ENCODE data around the gene WDFY3. TPM values are rescaled to one million over a fixed set of nuclear protein-coding genes. Genes with fewer than 3 reads are reported as not detected.

WDFY3 gene
- total and polyA plus RNA-seq, 2 experiments from 2014 or later = 8.0 to 89.0 TPM

DNA sequence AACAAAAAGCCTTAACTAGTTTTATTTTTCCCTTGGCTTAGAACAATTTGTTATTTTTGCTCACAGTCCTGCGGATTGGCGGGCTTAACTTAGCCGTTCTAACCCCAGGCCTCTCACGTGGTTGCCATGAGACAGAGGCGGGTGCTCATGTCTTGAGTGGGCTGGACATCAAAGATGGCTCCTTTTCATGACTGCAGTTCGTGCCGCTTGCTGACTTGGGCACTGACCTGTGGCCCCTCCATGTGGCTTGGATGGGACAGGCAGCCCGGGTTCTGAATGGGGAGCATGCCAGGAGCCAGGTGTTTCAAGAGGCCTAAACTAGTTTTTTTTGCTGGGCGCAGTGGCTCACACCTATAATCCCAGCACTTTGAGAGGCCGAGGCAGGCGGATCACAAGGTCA lies 342.8 kb downstream of the WDFY3 start:
- H3K27ac ChIP-seq (ENCODE audit: low read depth) = no peak overlapping the region
- H3K27me3 Mint-ChIP-seq (ENCODE audit: insufficient read depth, low read depth, poor library complexity) = no peaks in the 10 kb centered on the region
- H3K9me2 ChIP-seq (ENCODE audit: insufficient read depth) = no peaks in the 10 kb centered on the region
- no peak overlapping the region for H3K4me3 ChIP-seq
- no peaks in the 10 kb centered on the region; the same call in 1 of the 2 replicates for H3K4me1 ChIP-seq (ENCODE audit: insufficient read depth)
- no peak overlapping the region for H3K4me3 Mint-ChIP-seq
- no peaks in the 10 kb centered on the region for H3K27me3 ChIP-seq (ENCODE audit: insufficient read depth)
- no peak for TF ChIP-seq EZH2phosphoT487 (IDR thresholded peaks at IDR 0.05; ENCODE audit: unreplicated experiment)
- TF ChIP-seq, protein P1, sequence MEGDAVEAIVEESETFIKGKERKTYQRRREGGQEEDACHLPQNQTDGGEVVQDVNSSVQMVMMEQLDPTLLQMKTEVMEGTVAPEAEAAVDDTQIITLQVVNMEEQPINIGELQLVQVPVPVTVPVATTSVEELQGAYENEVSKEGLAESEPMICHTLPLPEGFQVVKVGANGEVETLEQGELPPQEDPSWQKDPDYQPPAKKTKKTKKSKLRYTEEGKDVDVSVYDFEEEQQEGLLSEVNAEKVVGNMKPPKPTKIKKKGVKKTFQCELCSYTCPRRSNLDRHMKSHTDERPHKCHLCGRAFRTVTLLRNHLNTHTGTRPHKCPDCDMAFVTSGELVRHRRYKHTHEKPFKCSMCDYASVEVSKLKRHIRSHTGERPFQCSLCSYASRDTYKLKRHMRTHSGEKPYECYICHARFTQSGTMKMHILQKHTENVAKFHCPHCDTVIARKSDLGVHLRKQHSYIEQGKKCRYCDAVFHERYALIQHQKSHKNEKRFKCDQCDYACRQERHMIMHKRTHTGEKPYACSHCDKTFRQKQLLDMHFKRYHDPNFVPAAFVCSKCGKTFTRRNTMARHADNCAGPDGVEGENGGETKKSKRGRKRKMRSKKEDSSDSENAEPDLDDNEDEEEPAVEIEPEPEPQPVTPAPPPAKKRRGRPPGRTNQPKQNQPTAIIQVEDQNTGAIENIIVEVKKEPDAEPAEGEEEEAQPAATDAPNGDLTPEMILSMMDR (conservative IDR thresholded peaks at IDR 0.05; ENCODE audit: low read depth in 2 of 2) = peak in 1 of 2 experiments; percentile 29; a peak in 2 of 4 replicates
- DNase-seq (ENCODE audit: low spot score) = peak; percentile 29
- H3K4me2 ChIP-seq = no peak overlapping the region
- H3K36me3 ChIP-seq (ENCODE audit: insufficient read depth) = no peaks in the 10 kb centered on the region
- no peaks in the 10 kb centered on the region for H3K79me2 ChIP-seq (replicated peaks; ENCODE audit: insufficient read depth)
- H3K27ac Mint-ChIP-seq = no peak overlapping the region; the same call in 1 of the 2 replicates
- H3K36me3 Mint-ChIP-seq (ENCODE audit: low read depth) = peaks cover 25% of the 10 kb centered on the region; the same call in 2 of the 3 replicates
- H4K20me1 ChIP-seq (replicated peaks; ENCODE audit: insufficient read depth) = no peaks in the 10 kb centered on the region
- no peak overlapping the region for H2AFZ ChIP-seq
- peak; percentile 44 for ATAC-seq
- H3K4me1 Mint-ChIP-seq = peaks cover 12% of the 10 kb centered on the region
- no peaks in the 10 kb centered on the region for H3K9me3 Mint-ChIP-seq
- no peaks in the 10 kb centered on the region for H3F3A ChIP-seq (replicated peaks; ENCODE audit: low read depth)

DNA sequence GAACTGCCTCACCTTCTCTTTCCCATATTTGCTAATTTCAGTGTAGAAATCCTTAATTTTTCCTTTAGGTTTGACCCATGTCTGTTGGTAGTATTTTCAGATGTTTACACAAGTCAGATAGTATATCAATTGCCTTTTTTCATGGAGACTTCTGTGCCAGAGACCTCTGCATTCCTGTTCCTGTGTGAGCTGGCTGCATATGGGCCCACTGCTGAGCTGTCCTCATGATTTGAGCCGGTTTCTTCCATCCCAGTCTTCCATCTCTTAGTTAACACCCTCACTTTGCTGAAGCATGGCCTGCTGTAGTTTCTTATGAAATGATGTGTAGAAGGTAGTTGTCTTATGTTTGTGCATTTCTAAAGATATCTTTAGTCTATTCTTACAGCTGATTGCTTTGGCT lies 343.5 kb downstream of the WDFY3 start:
- Mint-ChIP-seq H3K4me3 (no peak overlapping the region), H3K36me3 (ENCODE audit: low read depth) (peaks cover 32% of the 10 kb centered on the region; the same call in 2 of the 3 replicates), H3K4me1 (peaks cover 12% of the 10 kb centered on the region), H3K27me3 (ENCODE audit: insufficient read depth, low read depth, poor library complexity) (no peaks in the 10 kb centered on the region), H3K27ac (peak overlapping the region; percentile 57), H3K9me3 (no peaks in the 10 kb centered on the region)
- H3K9me2 ChIP-seq (ENCODE audit: insufficient read depth) = no peaks in the 10 kb centered on the region
- H2AFZ ChIP-seq = no peak overlapping the region
- no peak overlapping the region for H3K4me2 ChIP-seq
- no peaks in the 10 kb centered on the region for H4K20me1 ChIP-seq (replicated peaks; ENCODE audit: insufficient read depth)
- no peaks in the 10 kb centered on the region; the same call in 1 of the 2 replicates for H3K4me1 ChIP-seq (ENCODE audit: insufficient read depth)
- H3K4me3 ChIP-seq = no peak overlapping the region
- H3K79me2 ChIP-seq (replicated peaks; ENCODE audit: insufficient read depth) = no peaks in the 10 kb centered on the region
- no peak overlapping the region for H3K27ac ChIP-seq (ENCODE audit: low read depth)
- H3K36me3 ChIP-seq (ENCODE audit: insufficient read depth) = no peaks in the 10 kb centered on the region
- no peaks in the 10 kb centered on the region for H3K27me3 ChIP-seq (ENCODE audit: insufficient read depth)
- DNase-seq (ENCODE audit: low spot score) (peak; percentile 28), ATAC-seq (peak; percentile 84)
- H3F3A ChIP-seq (replicated peaks; ENCODE audit: low read depth) = no peaks in the 10 kb centered on the region
- TF ChIP-seq, protein P2, sequence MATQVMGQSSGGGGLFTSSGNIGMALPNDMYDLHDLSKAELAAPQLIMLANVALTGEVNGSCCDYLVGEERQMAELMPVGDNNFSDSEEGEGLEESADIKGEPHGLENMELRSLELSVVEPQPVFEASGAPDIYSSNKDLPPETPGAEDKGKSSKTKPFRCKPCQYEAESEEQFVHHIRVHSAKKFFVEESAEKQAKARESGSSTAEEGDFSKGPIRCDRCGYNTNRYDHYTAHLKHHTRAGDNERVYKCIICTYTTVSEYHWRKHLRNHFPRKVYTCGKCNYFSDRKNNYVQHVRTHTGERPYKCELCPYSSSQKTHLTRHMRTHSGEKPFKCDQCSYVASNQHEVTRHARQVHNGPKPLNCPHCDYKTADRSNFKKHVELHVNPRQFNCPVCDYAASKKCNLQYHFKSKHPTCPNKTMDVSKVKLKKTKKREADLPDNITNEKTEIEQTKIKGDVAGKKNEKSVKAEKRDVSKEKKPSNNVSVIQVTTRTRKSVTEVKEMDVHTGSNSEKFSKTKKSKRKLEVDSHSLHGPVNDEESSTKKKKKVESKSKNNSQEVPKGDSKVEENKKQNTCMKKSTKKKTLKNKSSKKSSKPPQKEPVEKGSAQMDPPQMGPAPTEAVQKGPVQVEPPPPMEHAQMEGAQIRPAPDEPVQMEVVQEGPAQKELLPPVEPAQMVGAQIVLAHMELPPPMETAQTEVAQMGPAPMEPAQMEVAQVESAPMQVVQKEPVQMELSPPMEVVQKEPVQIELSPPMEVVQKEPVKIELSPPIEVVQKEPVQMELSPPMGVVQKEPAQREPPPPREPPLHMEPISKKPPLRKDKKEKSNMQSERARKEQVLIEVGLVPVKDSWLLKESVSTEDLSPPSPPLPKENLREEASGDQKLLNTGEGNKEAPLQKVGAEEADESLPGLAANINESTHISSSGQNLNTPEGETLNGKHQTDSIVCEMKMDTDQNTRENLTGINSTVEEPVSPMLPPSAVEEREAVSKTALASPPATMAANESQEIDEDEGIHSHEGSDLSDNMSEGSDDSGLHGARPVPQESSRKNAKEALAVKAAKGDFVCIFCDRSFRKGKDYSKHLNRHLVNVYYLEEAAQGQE (IDR thresholded peaks at IDR 0.05; ENCODE audit: unreplicated experiment) = no peak
- TF ChIP-seq, protein P3, sequence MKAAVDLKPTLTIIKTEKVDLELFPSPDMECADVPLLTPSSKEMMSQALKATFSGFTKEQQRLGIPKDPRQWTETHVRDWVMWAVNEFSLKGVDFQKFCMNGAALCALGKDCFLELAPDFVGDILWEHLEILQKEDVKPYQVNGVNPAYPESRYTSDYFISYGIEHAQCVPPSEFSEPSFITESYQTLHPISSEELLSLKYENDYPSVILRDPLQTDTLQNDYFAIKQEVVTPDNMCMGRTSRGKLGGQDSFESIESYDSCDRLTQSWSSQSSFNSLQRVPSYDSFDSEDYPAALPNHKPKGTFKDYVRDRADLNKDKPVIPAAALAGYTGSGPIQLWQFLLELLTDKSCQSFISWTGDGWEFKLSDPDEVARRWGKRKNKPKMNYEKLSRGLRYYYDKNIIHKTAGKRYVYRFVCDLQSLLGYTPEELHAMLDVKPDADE (IDR thresholded peaks at IDR 0.05) = no peak
- no peak for TF ChIP-seq JUNB (IDR thresholded peaks at IDR 0.05; ENCODE audit: unreplicated experiment)
- TF ChIP-seq STAT1 (IDR thresholded peaks at IDR 0.05; ENCODE audit: unreplicated experiment) = no peak
- TF ChIP-seq CREB1 (CRISPR knock-in tag; IDR thresholded peaks at IDR 0.05; ENCODE audit: low read depth) = no peak
- TF ChIP-seq ZNF114 (CRISPR knock-in tag; IDR thresholded peaks at IDR 0.05) = no peak
- no peak for TF ChIP-seq EZH2 (IDR thresholded peaks at IDR 0.05; ENCODE audit: low read depth, unreplicated experiment)
- TF ChIP-seq, protein P1 (conservative IDR thresholded peaks at IDR 0.05; ENCODE audit: low read depth in 2 of 2) = no peak
- TF ChIP-seq EZH2phosphoT487 (IDR thresholded peaks at IDR 0.05; ENCODE audit: unreplicated experiment) = no peak
- TF ChIP-seq NANOG (IDR thresholded peaks at IDR 0.05; ENCODE audit: borderline replicate concordance) = no peak
- no peak for TF ChIP-seq POLR2AphosphoS5 (IDR thresholded peaks at IDR 0.05; ENCODE audit: low read depth)
